HG03097 (cell line): ENCODE measurements around the gene SAP30L.

Experiments used
- ATAC-seq: cut with Tn5 transposase; IDR thresholded peaks from one replicate; pipeline ENCODE4 v1.9.1; 2021; ENCODE audit not compliant: unreplicated experiment, low FRiP score

SAP30L gene

GRCh38 chr5:154460172-154460571, 14.4 kb downstream of the SAP30L start:
- no peak for ATAC-seq

DNA sequence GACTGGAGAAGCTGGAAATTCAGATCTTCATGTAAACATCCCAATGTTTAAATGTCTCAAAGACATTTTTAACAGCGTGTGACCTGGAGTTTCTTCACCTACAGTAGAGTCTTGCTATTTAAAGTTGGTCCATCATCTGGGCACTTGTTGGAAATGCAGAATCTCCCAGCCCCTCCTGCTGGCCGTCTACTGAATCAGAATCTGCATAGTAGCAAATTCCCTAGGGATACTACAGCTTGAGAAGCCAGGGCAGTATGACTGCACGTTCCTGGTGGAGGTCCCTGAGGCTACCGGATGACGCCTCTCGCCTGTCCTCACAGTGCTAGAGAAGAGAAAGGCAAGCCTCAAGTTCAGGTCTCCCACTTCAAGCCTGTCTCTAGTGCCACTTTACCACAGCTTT, 15.7 kb downstream of the SAP30L start:
- no peak for ATAC-seq

- no peak for ATAC-seq
Measured at GRCh38 chr5:154464438-154464837, 18.6 kb downstream of the SAP30L start.

- no peak for ATAC-seq
Measured at GRCh38 chr5:154465169-154465568, 19.4 kb downstream of the SAP30L start.

- ATAC-seq, result no peak
Measured at GRCh38 chr5:154466147-154466546, 20.4 kb downstream of the SAP30L start.

DNA sequence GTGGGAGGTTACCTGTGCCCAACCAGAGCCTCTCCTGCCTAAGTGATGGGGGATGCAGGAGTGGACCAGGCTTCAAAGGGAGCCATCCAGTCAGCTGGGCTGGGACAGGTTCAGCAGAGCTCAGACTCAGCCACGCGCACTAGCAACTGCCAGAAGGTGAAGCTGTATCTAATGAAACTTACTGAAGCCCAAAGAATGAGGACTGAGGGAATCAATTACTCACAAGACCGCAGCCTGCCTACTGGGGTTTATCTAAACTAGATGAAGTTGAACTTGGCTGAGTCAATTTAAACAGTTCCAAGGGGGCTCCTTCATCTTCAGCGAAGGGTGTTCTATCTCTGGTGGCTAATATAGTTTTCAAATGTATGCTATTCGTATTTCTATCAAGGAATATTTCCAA, 20.9 kb downstream of the SAP30L start:
- ATAC-seq, result no peak

DNA sequence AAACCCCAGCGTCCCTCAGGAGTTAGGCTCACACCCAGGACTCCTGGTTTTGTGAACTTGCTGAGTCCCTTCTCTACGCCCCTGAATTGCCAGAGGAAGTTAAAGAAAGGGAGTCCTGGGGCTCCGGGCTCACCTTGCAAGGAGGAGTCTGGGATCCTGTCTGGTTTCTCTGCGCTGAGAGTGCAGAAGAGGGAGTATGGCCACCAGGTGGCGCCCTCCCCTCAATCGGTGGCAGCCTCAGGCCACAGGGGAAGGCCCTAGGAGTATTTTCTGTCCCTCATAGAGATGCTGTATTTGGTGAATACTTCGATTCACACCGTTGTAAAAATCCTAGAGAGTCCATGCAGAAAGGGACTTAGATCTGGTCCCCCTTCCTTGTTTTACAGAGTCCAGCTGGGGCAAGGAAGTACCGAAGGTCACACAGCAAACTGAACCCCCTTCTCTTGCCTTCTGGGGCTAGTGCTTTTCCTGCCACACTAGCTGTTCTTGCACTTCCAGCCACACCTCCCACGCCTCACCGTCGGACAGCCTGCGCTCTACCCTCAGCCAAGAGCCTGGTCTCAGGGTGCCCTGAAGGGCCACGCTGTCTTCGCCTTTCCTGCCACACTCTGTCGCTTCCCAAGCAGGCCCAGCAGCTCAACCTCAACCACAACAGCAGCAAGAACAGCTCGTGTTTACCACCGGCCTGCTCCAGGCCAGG, 22.0 kb downstream of the SAP30L start:
- ATAC-seq, result no peak

GRCh38 chr5:154470137-154470536, 24.3 kb downstream of the SAP30L start:
- ATAC-seq, result no peak

- ATAC-seq, result no peak
Measured at GRCh38 chr5:154470947-154471870, 25.4 kb downstream of the SAP30L start.

GRCh38 chr5:154472871-154473580, 27.2 kb downstream of the SAP30L start:
- ATAC-seq, result no peak

DNA sequence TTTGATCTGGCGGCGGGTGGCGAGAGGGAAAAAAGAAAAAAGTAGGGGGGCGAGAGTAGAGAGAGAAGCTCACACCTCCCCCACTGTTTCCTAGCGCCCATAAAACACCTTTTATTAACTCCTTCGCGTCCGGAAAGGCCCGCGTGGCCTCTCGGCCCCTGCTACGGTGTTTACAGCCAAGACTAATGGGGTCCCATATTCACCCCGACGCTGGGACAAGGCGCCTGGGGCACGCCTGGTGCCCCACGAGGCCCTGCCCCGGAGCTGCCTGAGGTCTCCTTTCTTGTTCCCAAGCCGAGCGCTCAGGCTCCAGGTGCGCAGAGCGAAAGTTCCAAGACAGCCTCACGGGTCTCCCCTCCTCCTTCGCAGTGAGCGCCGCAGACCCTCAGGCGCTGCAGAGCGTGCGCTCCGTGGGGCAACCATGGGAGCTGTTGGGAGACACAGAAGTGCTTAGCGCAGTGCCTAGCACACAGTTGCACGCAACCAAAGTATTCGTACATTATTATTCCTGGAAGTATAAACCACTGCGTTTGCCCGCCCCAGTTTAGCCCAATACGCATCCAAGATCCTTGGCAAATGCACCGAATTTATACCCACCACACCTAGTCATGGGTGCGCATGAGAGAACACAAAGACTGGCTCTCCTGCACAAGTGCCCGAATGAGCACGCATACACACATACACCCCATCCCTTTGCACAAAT, 27.9 kb downstream of the SAP30L start:
- no peak for ATAC-seq

- ATAC-seq, result no peak
Measured at GRCh38 chr5:154474396-154475334, 28.9 kb downstream of the SAP30L start.

DNA sequence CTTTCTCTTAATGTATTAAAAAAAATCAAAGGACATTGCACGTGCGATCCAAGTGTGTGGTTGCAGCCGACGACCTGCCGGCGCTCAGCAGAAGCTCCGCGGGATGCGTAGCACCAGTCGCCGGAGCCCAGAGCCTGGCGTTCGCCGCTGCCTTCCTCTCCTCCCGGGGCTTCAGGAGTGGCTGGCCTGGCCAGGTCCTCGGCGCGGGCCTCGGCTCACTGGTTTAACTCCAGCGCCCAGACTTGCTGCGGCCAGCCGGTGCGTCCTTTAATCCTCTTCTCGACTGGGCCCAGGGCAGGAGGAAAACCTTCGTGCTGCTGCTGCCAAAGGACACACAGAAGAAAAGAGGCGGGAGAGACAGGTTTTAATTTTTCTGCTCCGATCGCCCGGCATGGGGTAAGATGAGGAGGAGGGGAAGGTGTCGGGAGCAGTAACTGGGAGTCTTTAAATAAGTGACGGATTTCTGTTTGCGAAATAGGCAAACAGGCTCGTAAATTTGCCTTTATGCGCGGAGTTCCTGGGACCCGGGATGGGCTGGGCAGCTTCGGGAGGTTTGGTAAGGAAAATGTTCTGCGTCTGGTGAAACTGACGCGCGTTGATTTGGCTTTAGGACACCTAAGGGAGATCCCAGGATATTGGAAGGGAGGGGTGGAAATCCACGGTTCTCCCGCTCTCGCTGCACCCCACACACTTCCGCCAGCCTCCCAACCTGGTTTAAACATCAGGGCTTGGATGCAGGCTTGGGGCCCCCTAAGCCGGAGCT, 30.0 kb downstream of the SAP30L start:
- ATAC-seq, result no peak

DNA sequence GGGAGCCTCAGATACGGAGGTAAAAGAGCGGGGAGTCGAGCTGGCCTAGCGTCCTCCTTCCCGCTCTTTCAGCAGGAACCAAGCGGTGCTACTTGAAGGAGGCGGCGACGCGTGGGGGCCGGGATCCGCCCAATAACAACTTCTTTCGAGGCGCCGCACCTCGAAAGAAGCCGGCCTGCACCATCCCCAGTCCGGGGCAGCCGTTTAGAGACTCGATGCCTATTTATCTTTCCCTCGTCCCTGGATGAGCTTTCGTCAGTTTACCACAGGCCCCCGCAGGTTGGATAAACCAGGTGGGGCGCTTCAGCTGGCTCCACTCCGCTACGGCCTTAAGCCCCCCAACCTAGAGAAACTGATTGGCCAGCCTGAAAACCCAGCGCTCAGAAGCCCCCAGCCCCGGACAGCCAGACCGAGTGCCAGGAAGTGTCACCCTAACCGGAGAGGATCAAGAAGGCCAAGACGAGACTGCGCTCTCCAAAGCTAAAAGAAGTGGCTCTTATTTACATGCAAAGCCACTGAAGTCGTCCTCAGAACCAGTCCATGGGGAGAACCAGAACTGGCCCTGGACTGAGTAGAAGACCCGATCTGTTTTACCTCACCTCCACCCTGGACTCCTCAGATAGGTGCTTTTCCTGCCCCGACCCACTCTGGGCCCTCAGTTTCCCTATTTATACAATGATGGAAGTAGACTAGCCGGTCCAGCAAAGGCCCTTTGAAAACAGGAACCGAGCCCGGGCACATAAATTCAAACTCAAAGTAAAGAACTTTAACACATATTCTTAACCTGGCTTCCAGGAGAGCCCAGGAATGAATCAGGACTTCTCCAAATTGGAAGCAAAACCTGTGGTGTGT, 30.8 kb downstream of the SAP30L start:
- ATAC-seq, result no peak

GRCh38 chr5:154477382-154478223, 31.8 kb downstream of the SAP30L start:
- no peak for ATAC-seq

- ATAC-seq, result no peak
Measured at GRCh38 chr5:154478224-154478565, 32.4 kb downstream of the SAP30L start, which contains the start of gene HAND1. Gene HAND1 (minus strand): TSS chr5:154478227. CDS start chr5:154478008, 219 bp downstream.

GRCh38 chr5:154478752-154479159, 33.0 kb downstream of the SAP30L start:
- ATAC-seq, result no peak
